Ureter (tissue), 1 donor: ENCODE results near the gene LHFPL3. TPM values are rescaled to one million over a fixed set of nuclear protein-coding genes. Genes with fewer than 3 reads are reported as not detected.
"Not testable (repeated sequence)": the region's sequence is repeated elsewhere in the genome, so short reads cannot be mapped to it uniquely, and the experiment has no call there.

Experiments used
- DNase-seq: peaks from one replicate; pipeline ENCODE4 v3.0.0-alpha.2; 2020; ENCODE audit warnings: low spot score
- total RNA-seq: library from RNA; stranded (reverse); gene quantifications from one replicate; pipeline ENCODE4 v1.2.4, GENCODE V29; 2023
- donor health status: DM: yes; HTN: yes; CAD: no.

The LHFPL3 gene
- total RNA-seq, 1 donor from 2014 or later = not detected

DNA sequence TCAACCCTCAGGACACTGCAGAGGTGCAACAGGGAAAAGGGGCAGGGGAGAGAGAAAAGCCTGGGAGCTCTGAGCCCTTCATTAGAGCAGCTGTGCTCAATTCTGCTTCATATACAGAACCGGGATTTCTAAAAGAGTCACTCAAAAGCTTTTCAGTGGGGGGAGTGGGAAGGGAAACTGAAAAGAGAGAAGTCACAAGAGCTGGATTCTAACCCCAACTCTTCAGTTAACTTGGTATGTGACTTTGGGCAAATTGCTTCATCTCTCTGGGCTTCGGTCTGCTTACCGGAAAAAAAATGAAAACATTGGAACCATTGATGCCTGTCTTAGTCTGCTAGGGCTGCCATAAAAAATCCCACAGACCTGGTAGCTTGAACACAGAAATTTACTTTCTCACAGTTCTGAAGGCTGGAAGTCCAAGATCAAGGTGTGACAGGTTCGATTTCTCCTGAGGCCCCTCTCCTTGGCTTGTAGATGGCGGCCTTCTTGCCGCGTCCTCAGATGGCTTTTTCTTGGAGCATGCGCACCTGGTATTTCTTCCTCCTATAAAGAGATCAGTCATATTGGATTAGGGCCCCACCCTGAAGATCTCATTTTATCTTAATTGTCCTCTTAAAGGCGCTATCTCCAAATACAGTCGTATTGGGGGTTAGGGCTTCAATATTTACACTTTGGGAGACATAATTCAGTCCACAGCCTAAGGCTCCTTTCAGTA is 567.3 kb downstream of the LHFPL3 start:
- no peak for DNase-seq

DNA sequence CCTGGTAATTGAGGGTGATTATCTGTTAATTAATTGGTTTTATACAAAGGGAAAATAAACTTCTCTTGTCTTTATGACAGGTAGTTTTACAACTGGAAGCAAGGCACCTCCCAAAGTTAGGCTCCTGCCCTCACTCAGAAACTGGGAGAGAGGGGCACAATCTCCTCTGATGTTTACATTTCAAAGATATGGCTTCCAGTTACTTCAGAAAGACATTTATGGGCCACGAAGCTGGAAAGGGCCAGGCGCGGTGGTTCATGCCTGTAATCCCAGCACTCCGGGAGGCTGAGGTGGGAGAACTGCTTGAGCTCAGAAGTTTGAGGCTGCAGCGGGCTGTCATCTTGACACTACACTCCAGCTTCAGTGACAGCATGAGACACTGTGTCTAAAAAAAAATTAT is 570.0 kb downstream of the LHFPL3 start:
- no peak for DNase-seq

DNA sequence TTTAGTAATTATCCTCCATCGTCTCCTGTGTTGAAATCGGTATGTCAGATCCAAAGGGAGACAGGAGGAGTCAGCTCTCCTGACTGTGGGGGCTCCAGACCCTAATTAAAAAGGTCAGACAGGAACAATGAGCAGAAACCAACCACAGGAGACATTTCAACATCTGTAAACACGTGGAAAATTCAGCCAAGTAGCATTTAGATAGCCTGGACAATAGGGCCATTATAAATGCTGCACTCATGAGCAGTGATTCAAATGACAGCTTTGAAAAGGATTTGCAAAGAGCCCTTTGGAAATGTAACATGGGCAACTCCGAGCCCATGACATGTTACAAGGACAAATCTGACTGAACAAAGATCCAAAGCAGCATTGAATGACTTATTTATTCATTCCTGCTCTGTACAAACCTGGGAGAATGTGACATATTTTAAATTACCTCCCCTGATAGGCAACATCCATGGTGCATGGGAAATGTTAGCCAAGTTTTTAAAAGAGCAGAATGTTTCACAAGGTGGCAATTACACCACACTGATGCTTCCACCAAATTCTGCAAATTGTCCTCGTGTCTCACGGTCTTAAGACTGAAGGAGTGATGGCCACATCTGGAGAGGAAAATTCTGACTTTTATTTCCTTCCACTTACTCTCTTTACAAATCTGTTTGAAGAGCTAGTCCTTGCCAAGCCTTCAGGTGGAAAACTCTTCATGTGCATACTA is 572.3 kb downstream of the LHFPL3 start:
- no peak for DNase-seq

DNA sequence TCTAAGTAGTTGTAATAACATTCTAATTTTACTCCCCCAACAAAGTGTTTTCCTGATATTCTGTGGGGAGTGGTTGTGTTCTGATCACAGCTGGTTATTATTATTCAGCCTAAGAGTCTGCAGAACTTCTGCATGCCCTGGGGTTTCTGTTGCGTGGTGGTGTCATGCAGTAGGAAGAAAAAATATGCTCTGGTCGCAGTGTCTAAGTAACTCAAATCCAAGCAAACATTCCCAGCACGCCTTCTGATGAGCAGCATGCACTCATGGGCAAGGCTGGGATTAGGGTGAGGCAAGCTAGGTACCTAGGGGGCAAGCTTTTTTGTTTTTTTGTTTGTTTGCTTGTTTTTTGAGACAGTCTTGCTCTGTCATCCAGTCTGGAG is 572.8 kb downstream of the LHFPL3 start:
- DNase-seq = no peak

DNA sequence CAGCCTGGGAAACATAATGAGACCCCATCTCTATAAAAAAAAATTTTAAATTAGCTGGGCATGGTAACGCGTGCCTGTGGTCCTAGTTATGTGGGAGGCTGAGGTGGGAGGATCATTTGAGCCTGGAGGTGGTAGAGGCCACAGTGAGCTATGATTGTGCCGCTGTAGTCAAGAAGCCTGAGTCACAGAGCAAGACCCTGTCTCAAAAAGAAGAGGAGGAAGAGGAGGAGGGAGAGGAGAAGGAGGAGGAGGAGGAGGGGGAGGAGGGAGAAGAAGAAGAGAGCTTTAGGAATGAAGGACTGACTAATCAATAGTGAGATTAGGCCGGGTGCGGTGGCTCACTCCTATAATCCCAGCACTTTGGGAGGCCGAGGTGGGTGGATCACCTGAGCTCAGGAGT is 573.8 kb downstream of the LHFPL3 start:
- DNase-seq = no peak

DNA sequence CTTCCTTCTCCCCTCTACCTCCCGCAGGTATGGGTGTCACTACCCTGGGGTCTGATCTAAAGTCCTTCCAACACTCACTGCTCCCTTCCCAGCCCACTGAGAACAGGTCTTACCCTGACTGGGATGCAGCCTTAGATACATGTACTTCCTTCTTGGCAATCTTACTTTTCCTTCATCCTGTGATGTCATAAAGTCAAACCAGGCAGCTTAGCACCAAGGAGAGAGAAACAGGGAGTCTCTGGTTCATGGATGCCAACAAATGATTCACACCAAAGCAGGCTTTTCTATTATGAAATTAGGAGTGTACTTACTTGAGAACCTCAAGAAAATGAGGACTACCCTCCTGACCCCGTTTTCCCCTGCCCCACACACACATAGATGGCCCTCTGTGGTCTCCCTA is 574.6 kb downstream of the LHFPL3 start:
- DNase-seq = no peak

DNA sequence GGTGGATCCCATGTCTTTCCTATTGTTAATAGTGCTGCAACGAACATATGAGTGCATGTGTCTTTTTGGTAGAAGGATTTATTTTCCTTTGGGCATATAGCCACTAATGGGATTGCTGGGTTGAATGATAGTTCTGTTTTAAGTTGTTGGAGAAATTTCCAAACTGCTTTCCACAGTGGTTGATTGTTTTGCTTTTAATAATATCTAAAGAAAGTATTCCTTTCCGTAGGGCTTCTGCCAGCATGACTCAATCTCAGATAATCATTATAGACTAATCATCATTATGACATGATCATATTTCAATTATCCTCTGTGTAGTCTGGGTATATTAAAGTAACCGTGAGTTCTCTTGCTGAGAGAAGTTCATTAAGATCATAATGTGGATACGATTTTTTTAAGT is 575.4 kb downstream of the LHFPL3 start:
- no peak for DNase-seq

DNA sequence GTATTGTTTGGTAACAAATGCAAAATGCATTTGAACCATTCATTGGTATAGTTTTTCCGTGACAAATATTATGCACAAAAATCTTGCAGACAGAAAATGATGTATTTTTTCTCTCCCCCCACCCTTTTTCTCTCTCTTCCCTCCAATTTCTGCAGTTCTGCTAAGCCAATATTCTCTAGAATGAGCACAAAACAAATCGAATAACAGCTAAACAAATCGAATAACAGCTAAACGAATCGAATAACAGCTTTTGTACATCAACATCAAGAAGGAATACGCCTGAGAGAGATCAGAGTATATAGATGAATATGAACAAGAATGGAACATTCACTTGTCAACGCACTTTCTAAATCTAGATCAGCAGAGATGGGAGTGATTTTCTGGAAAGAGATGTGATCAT is 577.6 kb downstream of the LHFPL3 start:
- no peak for DNase-seq

DNA sequence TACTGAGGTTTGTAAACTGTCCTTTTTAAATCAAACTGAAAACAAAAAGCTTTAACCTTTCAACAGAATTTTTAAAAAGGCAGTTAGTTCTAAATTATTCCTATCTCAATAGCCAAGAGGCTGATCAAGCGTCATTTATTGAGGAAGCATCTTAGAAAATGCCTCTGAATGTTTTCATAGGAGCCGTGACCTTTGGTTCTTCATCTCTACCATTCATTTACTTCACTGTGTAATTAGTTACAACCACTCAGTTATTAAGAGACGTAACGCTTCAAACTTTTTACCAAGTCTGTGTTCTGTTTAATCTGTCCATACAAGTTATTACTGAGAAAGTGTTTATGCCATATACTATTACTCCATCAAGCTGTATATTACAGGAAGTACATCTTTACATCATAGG is 578.2 kb downstream of the LHFPL3 start:
- no peak for DNase-seq

DNA sequence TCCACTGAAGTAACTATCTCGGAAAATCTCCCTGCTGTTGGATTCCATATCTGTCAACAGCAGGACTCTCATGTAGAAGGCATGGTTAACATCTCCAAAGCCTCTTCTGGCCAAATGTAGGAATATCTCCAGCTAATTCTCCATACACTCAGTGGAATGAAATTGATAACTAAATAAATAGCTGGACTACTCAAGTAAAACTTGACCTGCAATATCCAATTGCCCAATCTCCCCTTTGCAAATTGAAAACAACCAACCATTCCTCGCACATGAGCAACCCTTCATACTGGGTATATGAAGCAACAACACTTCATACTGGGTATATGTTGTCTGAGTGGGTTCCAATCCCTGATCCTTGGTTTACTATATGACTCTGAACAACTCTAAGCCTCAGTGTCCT is 580.2 kb downstream of the LHFPL3 start:
- no peak for DNase-seq

DNA sequence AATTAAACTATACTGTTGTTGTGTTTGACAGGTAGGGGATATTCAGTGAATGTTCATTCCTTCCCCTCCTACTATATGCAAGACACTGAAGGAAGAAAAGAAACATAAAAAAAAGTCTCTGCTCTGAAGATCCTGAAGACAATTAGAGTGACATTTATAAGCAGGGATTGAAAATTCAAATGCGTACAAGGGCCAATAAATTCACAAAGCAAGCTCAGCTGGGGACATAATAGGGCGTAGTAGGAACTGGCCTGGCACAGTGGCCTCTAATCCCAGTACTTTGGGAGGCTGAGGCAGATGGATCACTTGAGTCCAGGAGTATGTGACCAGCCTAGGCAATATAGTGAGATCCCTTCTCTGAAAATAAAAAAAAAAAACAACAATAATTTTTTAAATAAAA is 580.7 kb downstream of the LHFPL3 start:
- DNase-seq = no peak

DNA sequence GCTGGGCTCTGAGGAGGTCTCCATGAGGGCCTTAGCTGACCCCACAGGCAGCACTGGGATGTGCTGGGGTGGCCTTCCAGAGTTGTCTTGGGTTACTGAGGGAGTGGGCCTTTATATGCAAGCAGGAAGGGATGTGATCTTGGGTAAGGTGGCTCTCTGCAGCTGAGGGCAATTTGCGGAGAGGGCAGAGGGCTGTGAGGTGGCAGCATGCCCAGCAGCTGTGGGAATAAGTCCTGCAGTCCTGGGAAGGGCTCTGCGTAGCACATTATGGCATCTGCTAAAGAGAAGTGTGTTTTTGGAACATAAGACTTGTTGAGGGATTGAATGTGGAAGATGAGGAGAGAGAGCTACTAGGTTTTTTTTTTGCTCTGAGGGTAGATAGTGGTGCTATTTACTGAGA is 586.0 kb downstream of the LHFPL3 start:
- no peak for DNase-seq

DNA sequence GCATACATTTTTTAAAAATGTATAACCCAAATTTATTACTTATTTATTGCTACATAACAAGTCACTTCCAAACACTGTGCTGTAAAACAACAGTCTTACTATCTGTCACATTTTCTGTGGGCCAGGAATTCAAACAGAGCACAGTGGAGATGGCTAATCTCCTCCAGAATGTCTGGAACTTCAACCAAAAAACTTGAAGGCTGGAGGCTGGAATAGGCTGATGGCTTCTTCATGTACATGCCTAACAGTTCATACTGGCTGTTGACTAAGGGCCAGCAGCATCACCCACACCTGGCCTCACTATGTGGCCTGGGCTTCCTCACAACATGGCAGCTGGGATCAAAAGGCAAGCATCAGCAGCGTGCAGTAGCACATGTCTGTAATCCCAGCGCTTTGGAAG is 593.2 kb downstream of the LHFPL3 start:
- no peak for DNase-seq

DNA sequence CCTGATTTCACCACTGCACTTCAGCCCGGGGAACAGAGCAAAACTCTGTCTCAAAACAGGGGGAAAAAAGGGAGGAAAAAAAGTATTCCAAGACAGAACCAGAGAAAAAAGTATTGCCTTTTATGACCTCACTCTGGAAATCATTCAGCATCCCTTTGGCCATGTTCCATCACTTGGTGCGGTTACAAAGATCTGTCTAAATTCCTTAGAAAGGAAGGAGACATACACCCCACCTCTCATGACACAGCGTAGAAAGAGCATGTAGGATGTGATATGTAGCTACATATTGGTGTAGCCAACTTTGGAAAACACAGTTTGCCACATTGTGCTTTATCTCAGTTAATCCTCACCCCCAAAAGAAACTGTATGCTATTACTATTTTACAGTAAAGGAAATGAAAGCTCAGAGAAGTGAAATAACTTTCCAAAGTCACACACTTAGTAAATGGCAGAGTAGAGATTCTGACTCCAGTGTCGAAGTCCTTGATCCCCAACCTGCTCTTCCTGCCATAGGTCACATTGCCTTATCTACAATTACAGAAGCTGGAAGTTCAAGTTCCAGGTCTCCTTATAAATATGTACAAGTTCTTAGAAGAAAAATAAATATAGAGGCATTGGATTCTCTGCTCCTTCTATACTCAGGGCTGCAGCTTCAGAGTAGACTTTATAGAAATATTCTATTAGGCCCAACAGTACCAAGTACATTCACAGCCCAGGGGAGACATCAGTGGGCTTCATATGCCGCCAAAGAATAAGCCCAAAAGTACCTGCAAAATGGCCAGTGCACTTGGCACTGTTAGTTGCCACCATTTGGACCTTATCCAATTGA is 594.0 kb downstream of the LHFPL3 start:
- no peak for DNase-seq

DNA sequence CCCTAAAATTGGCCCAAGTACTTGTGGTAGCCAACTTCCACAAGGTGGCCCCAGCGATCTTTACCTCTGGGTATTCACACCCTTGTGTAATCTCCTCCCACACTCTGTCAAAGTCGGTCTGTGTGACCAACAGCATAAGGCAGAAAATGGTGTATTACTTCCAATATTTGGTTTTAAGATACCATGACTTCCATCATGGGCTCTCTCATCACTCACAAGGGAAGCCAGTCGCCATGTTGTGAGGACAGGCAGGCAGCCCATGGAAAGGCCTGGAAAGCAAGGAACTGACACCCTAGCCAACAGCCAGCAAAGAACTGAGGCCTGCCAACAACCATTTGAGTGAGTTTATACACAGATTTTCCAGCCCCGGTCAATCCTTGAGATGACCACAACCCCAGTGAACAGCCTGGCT is 594.6 kb downstream of the LHFPL3 start:
- peak; percentile 79 for DNase-seq

DNA sequence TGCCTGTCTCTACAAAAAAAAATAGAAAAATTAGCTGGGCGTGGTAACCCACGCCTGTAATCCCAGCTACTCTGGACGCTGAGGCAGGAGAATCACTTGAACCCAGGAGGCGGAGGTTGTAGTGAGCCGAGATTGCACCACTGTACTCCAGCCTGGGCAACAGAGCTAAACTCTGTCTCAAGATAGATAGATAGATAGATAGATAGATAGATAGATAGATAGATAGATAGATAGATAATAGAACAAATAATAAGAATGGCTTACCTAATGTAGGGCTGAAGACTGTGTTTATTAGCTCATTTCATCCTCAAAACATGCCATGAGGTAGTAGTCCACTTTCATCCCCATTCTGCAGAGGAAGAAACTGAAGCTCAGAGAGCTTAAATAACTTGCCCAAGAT is 597.8 kb downstream of the LHFPL3 start:
- DNase-seq = not testable (repeated sequence)

DNA sequence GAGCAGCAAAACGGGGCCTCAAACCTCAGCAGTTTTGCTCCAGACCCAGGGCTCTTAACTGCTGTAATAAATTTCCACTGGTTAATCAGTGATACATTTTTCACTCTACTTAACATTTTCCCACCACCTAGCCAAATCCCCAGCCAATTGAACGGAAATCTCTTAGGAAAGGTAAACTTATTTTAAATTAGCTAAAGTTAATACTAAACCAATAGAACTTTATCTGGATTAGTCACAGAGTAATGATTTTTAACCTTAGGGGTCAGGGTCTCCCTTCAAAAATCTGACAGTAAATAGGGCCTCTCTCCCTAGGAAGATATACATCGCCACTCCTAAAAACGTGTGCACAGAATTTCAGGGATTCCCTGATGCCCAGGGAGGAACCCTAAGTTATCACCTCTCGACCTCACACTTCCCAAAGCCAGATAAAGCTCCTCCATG is 598.2 kb downstream of the LHFPL3 start:
- DNase-seq = no peak

DNA sequence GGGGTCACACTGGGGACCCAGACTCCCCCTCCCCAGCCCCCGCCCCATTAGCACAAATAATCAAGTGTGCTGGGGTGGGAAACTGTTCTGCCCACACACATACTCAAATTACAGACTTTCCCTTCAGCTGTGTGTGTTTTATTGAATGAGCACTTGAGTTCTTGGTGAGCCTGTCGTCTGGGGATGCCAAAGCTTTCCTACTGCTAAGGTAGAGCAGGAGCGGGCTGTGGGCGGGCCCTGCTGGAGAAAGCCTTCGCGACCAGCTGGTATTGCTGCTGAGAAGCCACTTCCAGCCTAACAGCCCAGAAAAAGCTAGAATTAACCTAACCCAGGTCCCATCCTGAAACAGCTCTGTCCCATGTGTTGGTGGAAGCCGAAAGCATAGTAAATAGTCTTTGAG is 598.7 kb downstream of the LHFPL3 start:
- no peak for DNase-seq

DNA sequence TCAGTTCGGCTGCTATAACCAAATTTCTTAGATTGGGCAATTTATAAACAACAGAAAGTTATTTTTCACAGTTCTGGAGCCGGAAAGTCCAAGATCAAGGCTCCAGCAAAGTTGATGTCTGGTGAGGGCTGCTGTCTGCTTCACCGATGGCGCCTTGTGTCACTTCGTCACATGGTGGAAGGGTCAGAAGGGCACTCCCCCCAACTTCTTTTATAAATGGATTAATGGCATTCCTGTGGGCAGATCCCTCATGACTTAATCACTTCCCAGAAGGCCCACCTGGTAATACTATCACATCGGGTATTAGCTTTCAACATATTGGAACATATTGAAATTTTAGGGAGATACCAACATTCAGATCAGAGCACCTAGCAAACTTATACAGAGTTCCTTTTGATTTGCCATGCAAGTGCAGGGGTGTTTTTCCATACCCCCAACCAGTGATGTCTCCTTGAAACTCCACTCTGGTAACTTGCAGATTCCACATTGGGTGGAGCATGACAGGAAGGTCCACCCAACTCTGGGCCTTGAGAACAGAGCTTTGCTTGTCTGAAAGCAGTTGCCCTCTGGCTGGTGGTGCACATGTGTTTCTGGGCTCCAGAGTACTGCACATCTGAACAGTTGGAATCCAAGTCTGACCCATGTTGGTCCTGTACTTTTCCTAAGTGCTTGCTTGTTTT is 600.5 kb downstream of the LHFPL3 start:
- DNase-seq = no peak

DNA sequence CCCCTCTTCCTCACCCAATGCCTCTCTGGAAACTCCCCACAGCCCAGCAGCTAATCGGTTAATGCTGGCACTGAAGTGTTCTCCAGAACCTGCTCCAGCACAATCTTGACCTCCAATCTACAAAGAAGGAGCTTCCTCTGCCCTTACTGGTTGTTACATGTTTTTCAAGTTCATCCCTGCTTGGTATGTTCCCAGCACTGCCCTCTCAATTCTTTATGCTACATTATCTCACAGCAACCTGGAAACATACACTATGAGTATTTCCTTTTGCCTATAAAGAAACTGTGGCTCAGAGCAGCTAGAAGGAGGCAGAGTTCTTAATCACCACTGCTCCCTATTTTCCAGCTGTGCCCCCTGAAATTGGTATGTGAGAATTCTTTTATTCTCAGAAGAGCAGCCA is 601.5 kb downstream of the LHFPL3 start:
- DNase-seq = no peak

DNA sequence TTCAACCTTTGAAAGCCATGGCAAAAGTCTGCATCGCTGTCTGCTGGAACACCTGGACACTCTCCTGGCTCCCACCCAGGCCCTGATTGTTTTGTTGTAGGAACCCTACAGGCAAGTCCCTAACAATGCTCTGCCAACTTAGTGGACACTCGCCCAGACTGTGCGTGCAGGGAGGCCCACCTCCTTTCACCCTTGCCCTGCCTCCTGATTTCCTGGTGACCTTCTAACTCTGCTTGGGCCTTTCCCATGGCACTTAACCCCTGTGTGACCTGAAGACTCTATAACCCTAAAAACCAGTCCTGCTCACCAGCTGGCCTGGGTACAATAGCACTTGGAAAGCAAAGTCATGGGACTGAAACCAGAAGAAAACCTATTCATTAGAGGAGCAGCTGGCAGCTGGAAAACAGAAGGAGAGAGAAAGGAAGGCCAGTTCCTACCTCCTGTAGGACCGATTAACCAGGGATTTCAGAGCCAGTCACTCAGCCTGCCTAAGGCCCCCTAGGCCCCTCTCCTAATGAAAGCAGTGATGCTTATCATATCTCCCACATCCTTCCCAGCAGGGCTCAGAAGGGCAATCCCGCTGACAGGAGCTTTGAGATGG is 602.9 kb downstream of the LHFPL3 start:
- DNase-seq = no peak

DNA sequence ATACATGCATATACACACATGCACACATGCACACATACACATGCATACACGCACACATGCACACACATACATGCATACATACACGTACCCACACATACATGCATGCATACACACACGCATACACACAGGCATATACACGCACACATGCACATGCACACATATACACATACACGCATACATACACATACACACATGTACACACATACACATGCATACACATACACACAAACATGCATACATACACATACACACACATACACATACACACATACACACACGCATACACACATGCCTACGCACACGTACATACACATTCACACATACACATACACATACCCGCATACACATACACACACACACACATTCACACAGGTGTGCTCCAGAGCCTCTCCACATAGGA is 604.6 kb downstream of the LHFPL3 start:
- DNase-seq = no peak
